ENCODE data around the gene GARNL3.

The GARNL3 gene

DNA sequence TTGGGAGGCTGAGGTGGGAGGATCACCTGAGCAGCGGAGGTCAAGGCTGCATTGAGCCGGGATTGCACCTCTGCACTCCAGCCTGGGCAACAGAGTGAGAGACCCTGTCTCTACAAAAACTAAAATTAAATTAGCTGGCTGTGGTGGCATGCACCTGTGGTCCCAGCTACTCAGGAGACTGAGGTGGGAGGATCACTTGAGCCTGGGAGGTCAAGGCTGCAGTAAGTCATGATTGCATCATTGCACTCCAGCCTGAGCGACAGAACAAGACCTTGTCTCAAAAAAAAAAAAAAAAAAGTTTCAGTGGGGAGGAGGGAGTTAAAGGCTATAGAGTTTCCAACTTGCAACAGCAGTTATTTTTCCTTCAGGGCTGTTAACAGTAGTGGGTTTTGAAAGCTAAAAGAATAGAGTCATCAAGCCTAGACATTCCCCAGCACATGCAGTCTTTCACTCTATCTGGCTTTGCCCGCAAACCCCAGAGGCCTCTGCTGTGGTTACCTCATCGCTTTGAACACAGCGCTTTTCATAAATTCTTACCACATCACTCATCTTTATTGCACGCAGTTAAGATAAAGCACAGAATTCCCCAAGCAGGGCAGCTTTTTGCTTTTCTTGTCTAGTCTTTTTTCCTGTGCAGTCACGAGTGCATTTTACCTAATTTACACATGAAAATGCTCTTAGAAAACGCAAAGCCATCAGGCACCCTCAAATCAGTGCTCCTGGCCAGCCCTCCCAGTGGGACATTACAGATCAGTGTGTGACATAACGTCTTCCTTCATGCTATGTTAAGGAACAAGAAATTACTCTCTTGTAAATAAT, 123.7 kb downstream of the GARNL3 start:
- peak; percentile 94 for DNase-seq (ENCODE audit: low spot score)

DNA sequence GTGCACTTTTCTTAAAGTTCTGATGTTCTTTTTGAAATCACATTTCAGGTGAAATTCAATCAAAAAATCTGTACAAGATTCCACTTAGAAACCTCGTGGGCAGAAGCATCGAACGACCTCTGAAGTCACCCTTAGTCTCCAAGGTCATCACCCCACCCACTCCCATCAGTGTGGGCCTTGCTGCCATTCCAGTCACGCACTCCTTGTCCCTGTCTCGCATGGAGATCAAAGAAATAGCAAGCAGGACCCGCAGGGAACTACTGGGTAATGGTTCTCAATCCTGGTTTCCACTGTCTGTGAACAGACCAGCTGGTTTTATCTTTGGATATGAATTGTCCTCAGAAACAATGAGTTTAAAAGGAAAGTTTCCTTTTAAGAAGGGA, 124.3 kb downstream of the GARNL3 start:
- no peak for DNase-seq (ENCODE audit: low spot score)

DNA sequence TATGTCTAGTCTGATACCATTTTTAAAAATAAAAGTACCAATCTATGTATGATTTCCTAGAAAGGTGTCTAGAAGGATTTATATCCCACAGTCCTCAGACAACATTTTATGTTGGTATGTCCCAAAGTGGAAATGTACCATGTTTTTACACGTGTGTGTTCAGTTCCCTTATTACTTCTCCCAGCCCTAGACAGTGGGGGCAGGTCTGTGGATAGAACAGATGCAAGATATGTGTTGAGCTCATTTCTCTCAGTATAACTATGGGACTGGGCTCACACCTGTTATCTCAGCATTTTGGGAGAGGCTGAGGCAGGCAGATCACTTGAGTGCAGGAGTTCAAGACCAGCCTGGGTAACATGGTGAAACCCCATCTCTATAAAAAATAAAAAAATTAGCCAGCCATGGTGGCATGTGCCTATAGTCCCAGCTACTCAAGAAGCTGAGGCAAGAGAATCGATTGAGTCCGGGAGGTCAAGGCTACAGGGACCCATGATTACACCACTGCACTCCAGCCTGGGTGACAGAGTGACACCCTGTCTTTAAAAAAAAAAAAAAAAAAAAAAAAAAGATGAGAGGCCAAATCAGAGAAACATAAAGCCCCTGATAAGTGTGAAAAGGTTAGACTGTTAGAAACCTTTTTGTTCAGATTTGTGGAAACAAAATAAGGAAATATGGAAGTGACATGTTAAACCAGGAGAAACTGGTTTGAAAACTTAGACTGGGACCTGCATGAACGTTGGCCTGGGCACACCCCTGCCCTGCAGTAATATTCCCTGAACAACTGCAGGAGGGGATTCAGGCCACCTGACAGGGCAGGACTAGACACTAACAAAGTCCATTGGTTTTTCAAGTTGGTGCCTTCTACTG, 125.0 kb downstream of the GARNL3 start:
- no peak for DNase-seq (ENCODE audit: low spot score)

DNA sequence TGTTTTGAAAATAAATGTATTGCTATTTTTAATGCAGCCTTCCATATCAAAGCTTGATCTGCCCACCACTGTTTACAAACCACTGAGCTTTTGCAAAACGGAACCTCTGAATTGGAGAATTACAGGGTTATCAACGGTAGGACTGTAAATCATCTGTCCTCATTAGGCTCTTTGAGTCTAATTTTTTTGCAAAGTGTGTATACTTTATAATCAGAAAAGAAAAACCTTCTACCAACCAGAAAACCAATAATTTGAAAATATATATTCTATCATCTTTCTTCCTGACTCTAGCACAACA, 125.6 kb downstream of the GARNL3 start:
- DNase-seq (ENCODE audit: low spot score) = no peak

DNA sequence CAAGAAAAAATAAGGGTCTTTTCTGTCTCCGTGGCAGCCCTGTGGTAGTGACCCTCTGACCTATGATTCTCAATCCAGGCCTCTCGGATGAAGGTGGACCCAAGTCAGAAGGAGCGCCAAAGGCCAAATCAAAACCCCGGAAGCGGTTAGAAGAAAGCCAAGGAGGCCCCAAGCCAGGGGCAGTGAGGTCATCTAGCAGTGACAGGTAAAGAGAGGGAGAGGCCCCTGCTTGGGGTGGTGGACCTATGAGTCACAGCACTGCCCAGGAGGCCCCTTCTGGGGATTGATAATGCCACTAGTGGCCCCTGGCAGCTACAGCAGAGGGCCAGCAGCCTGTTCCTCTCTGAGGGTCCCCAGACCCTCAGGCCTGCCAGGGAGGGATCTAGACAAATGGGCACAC, 126.0 kb downstream of the GARNL3 start:
- DNase-seq (ENCODE audit: low spot score) = peak; percentile 14

DNA sequence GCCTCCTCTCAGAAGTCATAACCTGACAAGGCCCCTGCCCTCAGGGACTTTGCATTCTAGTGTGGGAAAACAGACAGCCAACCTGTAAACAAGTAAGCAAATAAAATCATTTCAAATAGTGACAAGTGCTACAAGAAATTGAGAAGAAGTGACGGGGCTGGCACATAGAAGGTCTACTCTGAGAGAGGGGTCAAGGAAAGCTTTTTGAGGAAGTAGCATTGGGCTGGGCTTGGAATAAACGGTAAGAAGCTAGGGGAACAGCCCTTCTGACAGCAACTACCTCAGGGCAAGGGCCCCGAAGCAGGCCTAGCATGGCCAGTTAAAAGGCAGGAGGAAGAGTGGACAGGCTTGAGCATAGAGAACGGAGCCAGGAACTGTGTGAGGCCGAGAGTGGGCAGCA, 127.6 kb downstream of the GARNL3 start:
- no peak for DNase-seq (ENCODE audit: low spot score)

DNA sequence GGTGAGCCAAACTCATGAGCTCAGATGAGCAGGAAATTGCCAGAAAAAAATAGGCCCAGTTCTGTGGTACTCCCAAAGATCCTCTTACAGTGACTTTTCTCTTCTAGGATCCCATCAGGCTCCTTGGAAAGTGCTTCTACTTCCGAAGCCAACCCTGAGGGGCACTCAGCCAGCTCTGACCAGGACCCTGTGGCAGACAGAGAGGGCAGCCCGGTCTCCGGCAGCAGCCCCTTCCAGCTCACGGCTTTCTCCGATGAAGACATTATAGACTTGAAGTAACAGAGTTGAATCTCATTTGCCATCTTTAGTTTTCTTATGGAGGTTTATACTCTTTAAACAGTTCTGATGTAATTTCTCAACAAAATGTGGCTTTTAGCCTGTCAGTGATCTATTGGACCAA, 128.4 kb downstream of the GARNL3 start:
- no peak for DNase-seq (ENCODE audit: low spot score)

DNA sequence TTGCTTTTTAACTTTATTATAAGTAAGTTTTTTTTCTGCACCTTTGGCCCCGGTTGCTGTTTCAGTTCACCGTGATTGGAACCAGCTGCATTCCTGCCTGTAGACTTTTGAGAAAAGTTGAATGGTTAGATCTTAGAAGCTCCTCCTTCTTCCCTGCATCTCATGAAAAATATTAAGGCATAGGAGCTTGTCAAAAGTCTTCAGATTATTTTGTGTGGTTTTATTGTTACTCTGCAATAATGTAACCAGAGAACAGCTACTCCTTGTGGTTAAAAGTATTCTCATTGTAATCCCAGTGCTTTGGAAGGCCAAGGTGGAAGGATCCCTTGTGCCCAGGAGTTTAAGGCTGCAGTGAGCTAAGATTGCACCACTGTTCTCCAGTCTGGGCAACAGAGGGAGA, 129.1 kb downstream of the GARNL3 start:
- DNase-seq (ENCODE audit: low spot score) = no peak

DNA sequence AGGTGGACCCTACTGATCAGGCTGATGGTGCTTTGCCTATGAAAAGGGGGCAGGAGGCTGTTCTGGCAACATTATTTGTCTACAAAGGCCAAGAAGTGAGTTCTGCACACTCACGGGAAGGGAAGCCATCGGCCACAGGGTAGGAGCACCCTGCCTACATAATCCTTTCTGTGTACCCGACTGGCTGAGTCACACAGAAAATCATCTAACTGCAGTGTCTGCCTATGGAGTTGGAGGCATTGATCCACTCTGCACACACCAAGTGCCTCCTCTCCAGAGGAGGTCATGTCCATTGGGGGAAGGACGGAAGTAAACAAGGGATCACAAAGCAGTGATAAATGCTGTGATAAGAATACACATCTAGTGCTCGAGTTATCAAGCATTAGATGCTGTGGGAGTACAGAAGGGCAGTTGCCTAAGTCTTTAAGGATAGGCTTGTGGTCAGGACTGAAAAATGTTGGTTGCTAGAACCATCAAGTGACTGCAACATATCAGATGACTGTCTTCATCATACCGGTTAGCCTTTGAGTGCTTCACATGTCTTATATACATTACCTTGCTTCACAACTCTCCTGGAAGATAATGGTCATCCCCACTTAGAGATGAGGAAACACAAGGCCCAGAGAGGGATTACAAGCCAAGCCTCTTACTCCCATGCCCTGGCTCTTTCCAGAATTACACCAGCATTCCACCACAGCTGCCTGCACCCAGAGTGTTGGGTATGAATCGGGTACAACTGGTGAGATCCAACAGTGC, 131.1 kb downstream of the GARNL3 start:
- no peak for DNase-seq (ENCODE audit: low spot score)

DNA sequence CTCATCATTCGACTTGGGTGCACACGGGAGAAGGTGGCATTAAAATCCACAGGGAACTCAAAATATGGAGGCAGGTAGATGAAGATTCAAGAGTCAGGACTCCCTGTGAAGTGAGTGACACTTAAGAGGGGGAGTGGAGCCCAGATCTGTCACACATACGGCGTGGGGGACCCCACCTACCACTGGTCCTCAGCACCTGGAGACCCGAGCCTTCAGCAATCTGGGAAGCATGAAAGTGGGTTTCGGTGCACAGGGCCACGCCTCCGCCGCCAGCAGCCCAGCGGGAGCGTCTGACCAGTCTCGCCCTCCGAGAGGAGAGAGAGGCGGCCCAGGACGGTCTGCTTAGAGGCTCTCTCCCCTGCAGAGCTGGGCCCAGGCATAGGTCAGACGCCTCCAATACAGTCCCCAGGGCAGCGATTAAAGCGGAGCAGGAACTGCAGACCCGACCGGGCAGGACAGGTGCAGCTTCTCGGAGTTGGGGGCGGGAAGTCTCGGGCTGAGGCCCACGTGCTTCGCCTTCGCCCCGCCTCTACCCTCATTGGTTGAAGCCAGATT, 131.8 kb downstream of the GARNL3 start:
- no peak for DNase-seq (ENCODE audit: low spot score)

DNA sequence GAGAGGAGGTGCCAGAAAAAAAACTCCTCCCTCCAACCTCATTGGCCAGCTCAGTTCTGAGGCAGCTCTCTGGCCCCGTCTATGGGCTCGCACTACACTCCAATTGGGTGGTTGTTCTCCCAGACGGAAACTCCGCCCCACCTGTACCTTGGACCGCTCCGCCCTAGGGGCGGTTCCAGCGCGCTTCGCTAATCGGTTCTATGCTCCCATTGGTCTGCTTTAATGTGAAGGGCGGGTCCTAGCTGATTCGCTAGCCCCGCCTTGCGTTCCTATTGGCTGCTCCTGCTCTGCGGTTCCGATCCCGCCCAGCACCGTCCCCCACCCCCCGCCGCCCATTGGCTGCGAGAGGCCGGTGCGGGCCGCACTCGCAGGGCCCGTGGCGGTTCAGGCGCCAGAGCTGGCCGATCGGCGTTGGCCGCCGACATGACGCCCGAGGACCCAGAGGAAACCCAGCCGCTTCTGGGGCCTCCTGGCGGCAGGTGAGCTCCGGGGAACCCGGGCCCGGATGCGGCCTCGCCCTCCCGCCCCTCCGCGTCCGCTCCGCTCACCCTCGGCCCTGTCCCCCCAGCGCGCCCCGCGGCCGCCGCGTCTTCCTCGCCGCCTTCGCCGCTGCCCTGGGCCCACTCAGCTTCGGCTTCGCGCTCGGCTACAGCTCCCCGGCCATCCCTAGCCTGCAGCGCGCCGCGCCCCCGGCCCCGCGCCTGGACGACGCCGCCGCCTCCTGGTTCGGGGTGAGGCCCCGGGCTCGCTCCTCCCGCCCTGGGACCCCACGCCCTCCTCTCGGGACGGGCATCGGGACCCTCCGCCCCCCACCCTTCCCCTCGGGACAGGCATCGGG, 132.5 kb downstream of the GARNL3 start, which contains the start of gene SLC2A8:
Gene SLC2A8 (plus strand): TSS at position 362 of the 838 bp plus-strand sequence. CDS start 62 bp downstream, at position 424.
- DNase-seq (ENCODE audit: low spot score) = peak; percentile 99

DNA sequence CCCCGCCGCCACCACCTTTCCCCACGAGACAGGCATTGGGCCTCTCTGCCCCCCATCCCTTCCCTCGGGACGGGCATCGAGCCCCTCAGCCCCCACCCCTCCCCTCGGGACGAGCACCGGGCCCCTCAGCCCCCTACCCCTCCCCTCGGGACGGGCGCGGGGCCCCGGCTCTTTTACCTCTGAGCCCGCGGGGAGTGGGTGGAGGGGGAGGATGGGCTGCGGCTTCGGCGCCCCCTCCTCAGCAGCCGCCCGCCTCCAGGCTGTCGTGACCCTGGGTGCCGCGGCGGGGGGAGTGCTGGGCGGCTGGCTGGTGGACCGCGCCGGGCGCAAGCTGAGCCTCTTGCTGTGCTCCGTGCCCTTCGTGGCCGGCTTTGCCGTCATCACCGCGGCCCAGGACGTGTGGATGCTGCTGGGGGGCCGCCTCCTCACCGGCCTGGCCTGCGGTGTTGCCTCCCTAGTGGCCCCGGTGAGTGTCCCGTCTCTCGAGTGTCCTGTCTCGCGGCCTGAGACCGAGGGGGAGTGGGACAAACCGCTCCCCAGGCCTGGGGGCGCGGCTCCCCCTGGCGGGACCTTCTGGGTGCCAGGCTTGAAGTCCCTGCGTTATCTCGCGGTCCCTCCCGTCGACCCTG, 133.2 kb downstream of the GARNL3 start:
- peak; percentile 46 for DNase-seq (ENCODE audit: low spot score)

DNA sequence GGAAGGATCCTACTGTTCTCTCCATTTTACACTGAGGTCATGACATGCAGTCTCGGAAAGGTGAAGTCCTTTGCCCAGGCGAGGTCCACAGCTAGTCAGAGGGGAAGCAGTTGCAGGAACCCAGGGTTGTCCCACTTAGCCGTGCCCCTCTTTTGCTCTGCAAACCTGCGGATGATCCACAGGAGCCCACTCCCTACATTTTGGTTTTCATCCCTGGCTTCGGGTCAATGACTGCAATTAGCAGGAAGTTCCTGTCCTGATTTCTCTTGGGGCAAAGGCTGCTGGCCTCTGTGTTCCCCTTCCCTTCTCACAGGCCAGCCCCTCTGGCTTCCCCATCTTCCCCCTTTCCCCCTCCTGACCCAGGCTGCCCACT, 133.7 kb downstream of the GARNL3 start:
- DNase-seq (ENCODE audit: low spot score) = no peak

DNA sequence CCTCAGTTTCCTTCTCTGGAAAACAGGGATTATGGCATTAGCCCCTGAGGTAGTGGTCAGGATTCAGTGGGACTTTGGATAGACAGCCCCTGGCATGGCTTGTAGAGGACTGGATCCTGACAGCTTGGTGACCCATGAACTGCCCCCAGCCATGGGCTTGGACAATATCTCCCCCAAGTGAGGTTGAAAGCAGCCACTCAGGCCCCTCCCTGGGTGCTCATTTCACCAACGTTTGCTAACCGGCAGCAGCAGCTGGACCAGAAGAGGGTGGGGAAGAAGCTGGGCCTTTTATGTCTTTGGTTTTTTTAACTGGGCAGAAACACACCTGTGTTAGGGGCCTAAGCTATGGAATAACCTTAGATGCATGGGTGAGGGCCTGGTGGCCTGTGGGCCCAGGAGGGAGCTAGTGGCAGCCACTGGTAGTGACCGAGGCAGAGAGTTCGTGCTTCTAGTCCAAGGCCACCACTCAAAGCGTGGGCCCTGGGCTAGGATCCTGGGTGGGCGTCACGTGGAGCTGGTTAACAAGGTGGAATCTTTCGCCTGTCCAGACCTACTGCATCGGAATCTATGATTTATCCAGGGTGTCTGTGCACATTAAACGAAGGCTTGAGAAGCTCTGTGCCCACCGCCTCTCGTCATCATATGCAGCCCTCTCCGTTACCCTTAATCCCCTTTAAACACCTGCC, 134.3 kb downstream of the GARNL3 start:
- no peak for DNase-seq (ENCODE audit: low spot score)

DNA sequence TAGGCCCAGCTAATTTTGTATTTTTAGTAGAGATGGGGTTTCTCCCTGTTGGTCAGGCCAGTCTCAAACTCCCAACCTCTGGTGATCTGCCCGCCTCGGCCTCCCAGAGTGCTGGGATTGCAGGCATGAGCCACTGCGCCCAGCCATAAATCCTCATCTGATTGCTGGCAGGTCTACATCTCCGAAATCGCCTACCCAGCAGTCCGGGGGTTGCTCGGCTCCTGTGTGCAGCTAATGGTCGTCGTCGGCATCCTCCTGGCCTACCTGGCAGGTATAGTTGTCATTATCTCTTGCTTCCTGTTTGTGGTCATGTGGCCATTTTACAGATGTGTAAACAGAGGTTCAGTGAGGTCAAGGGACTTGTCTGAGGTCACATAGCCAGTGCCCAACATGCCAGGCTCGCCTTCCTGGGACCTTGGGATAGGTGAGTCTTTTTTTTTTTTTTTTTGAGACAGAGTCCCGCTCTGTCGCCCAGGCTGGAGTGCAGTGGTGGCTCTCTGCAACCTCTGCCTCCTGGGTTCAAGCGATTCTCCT, 135.2 kb downstream of the GARNL3 start:
- no peak for DNase-seq (ENCODE audit: low spot score)

DNA sequence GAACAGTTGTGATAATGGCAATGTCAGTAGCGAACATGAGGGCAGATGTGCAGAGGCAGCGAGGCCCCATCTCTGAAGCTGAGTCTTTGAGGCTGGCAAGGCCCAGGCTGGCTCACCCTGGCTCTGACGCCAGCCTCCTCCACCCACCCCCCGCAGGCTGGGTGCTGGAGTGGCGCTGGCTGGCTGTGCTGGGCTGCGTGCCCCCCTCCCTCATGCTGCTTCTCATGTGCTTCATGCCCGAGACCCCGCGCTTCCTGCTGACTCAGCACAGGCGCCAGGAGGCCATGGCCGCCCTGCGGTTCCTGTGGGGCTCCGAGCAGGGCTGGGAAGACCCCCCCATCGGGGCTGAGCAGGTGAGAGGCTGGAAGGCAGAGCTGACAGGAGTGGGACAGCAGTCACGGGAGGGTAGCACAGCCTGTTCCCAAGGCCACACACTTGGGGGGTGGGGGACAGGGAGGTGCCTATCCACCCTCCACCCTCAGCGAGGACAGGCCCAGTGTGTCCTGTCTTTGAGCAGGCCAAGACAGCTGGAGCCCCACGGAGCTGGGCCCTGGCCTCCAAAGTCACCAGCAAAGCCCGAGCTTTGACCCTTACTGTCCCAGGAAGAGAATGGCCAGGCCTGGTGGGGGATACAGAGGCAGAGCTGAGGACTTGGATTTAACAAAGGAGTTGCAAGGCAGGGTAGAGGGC, 138.0 kb downstream of the GARNL3 start:
- DNase-seq (ENCODE audit: low spot score) = no peak

DNA sequence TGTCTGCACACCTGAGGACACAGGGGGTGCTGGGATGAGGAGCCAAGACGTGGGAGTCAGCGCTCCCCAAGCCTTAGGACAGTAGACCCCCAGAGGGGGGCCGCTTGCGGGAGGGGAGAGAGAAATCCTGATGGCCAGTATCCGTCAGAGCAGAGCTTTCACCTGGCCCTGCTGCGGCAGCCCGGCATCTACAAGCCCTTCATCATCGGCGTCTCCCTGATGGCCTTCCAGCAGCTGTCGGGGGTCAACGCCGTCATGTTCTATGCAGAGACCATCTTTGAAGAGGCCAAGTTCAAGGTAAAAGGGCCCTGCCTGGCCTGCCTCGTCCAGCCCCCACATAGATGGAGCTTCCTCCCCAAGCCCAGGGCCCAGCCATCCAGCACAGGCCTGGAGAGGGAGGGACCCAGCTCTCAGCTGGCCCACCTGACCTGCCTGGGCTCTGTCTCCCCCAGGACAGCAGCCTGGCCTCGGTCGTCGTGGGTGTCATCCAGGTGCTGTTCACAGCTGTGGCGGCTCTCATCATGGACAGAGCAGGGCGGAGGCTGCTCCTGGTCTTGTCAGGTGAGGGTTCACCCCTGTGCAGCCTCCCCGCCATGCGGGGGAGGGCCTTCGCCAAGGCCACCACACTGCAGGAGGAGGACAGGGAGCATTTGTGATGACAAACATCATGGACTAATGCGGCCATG, 139.1 kb downstream of the GARNL3 start:
- no peak for DNase-seq (ENCODE audit: low spot score)

DNA sequence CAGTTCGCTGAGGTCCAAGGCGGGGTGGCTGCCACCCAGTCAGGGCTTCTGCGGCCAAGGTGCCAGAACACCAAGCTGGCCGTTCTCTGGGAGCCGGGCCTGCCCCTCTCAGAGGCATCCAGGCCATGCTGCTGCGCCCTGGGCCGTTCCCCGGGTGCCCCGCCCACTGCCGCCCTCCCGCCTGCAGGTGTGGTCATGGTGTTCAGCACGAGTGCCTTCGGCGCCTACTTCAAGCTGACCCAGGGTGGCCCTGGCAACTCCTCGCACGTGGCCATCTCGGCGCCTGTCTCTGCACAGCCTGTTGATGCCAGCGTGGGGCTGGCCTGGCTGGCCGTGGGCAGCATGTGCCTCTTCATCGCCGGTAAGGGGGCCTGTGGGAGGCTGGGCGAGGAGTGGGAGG, 140.1 kb downstream of the GARNL3 start:
- DNase-seq (ENCODE audit: low spot score) = no peak

Data from LoVo (cell line).